NCI-H524 treated with DMSO at 0.1 percent for 48 hours (cell line): ENCODE measurements around the gene CACNA2D4.

ENCODE experiments used
- DNase-seq: peaks from one replicate; lab custom pipeline; 2025; lab: John Stamatoyannopoulos, UW

CACNA2D4 gene

DNA sequence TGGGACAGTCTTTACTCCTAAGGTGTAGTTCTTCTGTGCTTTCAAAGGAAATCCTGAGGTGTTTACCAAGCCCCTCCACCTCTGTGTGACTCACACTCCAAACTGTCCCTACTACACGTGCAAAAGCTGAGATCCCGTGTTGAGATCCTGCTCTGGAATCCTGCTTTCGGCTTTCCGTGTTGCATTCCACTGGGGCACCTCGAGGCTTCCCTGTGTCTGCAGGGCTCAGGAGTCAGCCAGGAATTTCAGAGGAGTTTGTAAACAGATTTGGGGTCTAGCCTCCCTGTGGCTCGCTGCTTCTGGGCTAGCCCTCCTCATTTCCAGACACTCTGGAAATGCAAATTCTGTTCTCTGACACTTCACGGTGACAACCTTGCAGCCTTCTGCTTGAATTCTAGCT lies 48.4 kb downstream of the CACNA2D4 start:
- no peak for DNase-seq

DNA sequence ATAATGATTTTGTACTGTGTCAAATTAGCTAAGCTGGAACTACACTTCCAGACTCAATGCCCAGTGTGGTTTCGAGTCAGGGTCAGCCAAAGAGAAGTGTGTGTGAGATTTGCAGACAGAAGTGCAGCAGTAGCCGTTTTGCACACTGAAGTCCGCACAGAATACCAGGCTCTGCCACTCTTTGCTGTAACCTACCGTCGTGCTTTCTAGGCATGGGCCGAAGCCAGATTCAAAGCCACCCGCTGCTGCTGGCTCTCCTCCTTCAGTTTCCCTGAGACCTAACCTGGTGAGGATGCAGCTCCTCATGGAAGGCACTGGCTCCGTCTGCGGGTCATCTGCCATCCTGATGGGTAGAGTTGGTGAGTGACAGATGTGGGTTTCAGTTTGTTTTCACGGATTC lies 49.3 kb downstream of the CACNA2D4 start:
- no peak for DNase-seq

DNA sequence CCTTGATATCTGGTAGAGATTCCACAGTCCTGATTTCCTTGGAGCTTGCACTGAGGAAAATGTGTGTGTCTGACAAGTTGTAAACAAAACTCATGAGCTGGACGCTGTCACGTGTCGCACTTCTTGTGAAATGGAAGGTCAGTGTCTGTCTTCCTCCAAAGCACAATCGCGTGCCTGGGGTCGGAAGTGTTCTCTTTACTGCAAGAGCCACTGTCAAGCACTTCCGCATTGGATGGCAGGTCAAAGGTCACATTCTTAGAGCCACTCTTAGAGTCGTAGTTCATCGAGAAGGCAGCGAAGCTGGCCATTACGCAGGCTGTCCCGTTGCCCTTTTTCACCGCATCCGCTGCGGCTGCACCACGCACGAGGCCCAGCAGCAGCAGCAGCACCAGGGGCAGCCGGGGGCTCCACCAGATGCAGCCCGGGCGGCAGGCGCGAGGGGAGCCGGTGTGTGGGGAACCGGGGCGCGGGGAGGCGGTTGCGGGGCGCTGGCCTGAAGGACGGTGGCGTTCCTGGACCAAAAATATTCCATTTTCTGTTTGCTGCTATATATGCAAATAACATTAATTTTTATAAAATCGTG lies 53.1 kb downstream of the CACNA2D4 start:
- no peak for DNase-seq

DNA sequence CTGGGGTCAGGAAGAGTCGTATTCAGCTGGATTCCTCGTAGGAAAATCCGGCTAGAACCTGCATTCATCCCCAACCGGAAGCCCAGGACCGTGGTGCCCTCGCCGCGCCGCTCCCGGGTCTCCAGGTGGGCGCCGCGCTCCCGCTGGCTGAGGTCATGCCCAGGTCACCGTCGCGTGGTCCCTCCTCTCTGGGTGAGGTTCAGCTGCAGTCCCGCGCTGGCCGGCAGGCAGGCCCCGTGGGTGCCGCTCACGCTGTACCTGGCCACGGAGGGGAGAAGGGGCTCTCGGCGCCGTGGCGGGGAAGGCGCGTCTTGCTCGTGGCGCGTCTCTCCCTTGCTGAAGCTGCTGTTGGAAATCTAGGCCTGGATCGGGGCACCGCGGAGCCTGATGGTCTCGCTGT lies 53.6 kb downstream of the CACNA2D4 start:
- no peak for DNase-seq

DNA sequence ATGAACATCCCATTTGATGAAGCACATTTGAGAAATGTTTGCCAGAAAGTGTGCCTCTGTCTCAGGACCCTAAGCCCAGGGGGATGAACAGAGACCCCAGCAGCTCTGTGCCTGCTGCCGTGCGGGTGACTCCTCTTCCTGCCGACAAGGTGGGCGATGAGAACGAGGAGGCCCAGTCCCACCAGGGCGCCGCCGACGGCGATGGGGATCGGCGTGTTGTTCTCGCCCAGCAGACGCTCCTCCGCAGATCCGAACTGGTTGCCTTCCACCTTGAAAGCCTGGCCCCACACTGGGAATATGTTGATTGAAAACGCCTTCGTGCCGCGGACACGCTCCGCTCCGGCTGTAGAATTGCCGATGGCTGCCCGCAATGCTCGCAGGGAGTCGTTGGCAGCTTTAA lies 54.0 kb downstream of the CACNA2D4 start:
- no peak for DNase-seq

DNA sequence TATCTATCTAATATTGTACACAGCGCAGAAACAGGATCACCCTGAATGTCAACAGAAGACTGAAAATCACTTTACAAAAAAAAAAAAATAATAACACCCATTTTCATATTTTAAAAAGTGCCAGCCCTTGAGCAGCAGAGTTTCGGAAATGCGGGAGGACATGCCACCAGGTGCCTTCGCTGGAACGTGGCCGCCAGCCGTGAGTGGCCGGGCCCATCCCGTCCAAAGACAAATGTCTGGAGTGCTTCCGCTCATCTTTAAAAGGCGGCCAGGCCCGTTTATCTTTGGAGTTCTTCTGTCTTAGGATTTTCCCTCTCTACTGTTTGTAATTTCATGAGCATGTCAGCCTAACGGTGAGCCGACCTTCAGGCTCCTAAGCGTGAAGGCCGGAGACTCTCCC lies 54.6 kb downstream of the CACNA2D4 start:
- no peak for DNase-seq

DNA sequence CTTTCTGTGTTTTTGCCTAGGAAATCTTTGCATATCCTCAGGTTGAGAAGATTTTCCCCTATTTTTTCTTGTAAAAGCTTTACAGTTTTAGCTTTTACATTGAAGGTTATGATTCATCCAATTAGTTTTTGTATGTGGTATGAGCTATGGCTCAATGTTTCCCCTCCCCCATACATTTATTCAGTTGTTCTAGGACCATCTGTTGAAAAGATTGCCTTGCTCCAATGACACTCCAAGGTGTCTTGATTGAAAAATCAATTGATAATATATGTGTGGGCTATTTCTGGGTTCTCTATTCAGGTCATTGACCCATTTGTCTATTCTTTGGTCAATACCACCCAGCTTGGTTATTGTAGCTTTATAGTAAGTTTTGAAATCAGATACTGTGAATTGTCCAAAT lies 55.5 kb downstream of the CACNA2D4 start:
- DNase-seq, result no peak

DNA sequence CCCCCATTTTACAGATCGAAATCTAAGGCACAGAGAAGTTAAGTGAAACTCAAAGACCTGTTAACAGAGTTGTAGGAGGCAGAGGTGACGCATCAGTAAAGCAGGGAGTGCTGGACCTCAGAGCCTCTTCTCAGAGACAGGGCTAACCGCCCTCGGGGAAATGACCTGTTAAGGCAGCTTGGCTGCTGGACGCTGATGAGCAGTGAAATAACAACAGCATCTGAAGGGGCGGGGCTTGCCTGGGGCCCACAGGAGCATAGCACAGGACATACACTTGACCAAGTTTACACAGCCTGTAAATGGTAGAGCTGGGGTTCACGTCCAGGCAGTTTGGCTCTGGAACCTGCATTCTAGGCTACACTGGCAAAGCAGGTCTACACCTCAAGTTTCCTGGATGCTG lies 58.8 kb downstream of the CACNA2D4 start:
- no peak for DNase-seq

DNA sequence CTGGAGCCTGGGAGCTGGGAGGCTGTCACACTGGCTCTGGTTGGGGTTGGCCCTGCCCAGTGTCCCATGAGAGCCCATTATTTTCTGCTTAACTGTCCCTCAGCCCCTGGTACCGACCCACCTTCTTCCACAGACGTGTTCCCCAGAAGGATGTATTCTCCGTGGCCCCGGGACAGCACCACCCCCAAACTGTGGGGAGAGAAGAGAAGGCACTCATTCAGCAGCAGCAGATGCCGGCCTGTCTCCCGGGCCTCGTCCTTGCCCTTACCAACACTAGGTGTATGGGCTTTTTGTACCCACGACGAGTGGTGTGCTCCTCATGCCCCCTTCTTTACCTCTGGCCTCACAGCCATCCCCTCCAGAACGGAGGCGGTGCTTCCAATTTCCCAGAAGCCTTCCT lies 60.0 kb downstream of the CACNA2D4 start:
- DNase-seq, result no peak

DNA sequence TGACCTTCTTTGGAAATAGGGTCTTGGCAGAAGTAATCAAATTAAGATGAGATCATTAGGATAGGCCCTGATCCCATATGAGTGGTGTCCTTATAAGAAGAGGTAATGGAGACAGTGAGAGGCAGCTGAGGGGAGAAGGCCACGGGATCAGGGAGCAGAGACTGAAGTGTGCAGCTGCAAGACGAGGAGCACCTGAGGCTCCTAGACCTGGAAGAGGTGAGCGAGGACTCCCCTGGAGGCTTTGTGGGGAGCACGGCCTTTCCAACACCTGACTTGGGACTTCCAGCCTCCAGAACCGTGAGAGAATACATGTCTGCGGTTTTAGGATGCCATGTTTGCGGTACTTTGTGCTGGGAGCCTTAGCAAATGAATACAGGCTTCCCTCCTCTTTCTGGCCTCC lies 60.6 kb downstream of the CACNA2D4 start:
- DNase-seq, result no peak

DNA sequence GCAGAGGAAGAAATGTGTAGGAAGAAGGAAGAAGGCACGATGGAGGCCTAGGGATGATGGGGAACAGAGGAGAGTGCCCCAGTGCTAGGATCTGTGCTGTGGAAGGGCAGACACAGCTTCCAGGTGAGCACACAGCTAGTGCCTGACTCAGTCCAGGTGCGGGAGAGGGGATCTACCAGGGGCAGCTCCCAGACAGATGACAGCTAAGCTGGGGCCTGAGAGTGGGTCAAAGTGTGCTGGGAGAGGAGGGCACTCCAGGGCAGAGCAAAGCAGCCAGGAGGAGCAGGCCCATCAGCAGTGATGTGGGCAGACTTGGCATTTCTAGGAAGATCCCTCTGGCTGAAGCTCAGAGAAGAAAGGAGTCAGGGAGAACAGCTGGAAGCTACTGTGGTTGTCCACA lies 61.4 kb downstream of the CACNA2D4 start:
- DNase-seq, result no peak

DNA sequence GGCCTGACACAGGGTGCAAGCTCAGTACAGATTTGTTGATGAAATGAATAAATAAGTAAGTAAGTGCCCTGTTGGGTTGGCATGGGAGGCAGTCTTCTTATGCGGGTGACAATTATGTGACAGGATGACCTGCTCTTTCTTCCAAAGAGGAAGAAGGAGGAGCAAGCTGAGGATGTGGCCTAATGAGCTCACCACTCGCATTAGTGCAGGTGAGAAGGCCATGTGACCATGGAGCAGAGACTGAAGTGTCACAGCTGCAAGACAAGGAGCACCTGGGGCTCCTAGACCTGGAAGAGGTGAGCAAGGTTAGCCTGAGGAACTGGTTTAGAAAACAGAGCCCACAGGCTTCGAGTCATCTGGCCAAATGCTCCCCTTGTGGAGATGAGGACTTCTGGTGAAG lies 63.2 kb downstream of the CACNA2D4 start:
- DNase-seq, result no peak

DNA sequence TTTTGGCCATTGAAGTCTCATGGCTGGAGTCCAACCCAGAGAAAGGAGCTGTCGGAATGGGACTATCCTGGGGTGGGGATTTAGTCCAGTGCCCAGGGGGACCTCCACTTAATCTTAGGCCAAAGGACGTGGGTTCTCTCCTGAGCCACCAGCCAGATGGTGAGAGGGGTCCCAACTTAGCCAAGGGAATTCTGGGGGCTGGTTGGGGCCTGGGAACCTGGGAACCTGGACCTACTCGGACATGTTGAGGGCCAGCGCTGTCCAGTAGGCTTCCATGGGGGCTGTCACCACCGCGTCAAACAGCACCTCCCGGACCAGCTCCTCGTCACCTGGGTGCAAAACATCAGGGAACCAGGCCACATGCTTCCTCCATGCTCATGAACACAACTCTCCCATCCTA lies 64.7 kb downstream of the CACNA2D4 start:
- no peak for DNase-seq

DNA sequence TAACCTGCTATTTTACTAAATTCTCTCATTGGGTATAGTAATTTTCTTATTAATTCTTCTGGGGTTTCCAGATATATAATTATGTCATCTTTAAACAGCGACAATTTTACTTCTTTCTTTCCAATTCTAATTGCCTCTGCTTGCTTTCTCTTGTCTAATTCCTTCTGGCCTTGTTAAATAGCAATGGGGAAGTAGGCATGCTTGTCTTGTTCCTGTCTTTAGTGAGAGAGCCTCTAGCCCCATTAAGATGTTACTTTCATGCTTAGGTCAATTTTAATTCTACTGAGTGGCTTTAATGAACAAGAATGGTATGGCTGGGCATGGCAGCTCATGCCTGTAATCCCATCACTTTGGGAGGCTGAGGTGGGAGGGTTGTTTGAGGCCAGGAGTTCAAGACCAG lies 66.4 kb downstream of the CACNA2D4 start:
- no peak for DNase-seq

DNA sequence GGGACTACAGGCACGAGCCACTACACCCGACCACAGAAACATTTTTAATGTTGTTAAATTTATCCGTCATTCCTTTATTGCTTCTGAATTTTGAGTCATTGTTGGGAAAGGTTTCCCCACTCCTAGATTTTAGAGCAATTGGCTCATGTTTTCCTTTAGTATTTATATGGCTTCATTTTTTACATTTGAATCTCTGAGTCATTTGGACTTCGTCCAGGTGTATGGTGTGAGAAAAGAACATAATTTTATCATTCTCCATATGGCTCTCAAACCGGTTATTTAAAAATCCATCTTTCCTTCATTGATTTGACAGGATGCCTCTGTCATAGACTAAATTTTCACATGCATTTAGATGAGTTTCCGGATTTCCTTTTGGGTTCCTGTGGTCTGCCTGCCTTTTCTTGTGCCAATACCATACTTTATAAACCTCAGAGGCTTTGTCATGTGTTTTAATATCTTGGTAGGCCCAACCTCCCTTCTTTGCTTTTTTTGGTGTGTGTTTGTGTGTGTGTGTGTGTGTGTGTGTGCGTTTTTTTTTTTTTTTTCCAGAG lies 67.2 kb downstream of the CACNA2D4 start:
- no peak for DNase-seq

DNA sequence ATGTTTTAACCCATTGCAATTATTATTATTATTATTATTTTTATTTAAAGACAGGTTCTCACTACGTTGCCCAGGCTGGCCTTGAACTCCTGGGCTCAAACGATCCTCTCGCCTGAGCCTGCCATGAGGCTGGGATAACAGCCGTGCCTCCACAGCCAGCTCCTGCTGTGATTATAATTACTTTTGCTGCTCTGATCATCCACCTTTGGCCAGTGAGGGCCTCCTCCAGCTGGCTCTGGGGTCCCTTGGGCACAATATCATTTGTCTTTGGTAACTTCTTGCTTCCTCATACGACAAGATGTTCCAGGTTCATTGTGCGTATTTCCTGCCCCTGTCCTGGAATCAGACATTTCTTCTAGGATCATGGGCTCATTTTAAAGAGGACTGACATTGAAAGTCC lies 69.7 kb downstream of the CACNA2D4 start:
- no peak for DNase-seq

DNA sequence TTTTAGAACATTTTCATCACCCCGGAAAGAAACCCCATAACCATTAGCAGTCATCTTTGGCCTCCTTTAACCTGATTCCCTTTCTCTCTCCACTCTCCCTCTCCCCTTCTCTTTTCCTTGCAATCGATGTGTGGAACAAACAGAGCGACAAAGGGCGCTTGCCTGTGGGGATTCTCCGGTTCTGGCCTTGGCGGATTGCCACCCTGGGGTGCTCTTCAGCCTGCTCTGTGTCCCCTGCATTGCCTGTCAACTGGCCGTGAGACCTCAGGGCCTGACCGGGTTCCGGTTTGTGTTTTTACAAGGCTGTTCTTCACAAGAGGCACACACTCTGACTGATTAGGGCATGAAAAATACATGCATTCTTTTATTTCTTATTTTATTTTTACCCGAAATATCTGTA lies 70.3 kb downstream of the CACNA2D4 start:
- no peak for DNase-seq

DNA sequence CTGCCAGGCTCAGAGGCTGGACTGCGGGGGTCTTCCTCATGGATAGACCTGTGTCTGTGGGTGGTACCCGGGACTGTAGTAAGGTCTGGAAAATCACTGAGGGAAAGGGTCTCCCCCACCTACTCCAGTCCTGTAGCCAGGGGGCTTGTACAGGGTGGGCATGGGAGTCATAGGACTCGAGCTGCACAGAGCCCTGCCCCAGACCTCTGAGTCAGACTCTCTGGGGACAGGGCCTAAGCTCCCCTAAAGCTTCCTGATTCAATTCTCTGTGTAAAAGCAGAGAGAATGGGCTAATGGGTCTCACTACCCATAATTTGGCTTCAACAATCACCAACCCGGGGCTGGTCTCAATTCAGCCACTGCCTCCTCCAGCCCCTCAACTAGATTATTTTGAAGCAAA lies 71.0 kb downstream of the CACNA2D4 start:
- no peak for DNase-seq

DNA sequence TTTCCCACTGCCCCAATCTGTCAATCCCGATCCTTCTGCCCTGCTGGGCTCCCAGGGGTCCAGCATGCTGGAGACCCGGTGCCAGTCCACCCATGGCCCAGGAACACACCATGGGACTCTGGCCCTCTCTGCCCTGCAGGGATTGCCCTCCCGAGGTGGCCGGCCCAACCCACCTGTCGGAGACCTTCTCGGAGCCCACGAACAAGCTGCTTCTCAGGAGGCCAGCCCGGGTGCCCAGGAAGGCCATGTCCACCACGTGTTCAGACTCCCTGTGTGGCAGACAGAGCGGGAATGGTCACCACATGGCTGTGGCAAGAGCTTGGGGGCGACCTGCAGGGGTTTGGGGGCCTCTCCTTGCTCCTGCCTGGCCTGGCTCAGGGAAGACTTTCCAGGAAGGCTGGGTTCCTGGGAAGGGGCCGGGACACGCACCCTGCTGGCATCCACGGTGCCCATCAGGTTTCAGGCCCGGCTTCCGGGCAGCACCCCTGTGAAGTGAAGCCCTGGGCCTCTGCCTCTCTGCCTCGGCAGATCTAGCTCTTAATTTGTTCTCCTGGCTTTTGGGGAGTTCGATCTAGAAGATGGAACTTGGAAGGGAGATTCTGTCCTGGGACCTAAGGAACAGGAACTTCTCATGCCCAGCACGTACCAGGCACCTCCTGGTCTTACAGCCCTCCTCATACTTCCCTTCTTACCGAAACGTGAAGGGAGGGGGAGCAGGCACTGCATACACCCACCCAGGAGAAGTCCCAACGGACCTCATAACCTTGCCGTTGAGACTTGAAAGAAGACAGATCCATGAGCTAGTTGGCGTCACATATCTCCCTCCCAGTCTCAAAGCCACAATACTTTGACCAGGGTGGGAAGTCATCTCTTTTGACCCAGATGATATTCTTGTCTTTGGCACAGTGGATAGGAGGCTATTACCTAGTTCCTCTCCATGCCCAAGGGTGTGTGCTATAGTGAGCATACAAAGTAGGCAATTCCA lies 71.7 kb downstream of the CACNA2D4 start:
- DNase-seq, result no peak

DNA sequence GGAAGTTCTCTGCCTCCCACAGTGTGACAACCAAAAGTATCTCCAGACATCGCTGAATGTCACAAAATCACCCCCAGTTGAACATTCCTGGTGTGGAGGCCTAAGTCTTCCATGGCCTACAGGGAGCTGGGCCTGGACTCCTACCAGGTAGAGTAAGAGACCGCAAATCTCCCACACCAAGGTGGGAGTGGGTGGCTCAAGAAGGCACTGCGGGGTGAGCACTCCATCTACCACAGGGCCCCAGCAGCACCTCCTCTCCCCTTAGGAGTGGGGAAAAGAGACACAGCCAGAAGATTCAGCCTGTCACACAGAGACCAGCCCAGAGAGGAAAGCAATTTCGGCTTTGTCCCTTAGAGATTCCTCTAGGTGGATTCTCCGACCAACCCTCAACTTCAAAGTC lies 72.6 kb downstream of the CACNA2D4 start:
- DNase-seq, result no peak

DNA sequence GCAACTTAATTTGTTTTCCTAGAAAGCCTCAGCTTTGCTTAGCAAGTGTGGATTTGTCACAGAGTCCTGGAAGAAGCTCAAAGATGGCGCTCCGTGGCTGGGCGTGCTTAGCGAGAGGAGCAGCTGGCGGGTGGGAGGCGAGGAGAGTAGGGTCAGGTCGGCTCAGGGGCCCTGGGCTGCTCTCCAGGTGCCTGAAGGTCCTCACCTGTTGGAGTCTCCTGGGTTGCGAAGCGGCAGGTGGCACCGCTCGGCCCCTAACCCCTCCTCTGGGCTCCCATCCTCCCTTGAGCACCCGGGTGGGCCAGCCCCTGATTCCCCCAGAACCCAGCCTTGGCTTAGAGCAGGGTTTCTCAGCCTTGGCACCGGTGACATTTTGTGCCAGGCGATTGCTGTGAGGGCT lies 73.0 kb downstream of the CACNA2D4 start:
- DNase-seq, result no peak

DNA sequence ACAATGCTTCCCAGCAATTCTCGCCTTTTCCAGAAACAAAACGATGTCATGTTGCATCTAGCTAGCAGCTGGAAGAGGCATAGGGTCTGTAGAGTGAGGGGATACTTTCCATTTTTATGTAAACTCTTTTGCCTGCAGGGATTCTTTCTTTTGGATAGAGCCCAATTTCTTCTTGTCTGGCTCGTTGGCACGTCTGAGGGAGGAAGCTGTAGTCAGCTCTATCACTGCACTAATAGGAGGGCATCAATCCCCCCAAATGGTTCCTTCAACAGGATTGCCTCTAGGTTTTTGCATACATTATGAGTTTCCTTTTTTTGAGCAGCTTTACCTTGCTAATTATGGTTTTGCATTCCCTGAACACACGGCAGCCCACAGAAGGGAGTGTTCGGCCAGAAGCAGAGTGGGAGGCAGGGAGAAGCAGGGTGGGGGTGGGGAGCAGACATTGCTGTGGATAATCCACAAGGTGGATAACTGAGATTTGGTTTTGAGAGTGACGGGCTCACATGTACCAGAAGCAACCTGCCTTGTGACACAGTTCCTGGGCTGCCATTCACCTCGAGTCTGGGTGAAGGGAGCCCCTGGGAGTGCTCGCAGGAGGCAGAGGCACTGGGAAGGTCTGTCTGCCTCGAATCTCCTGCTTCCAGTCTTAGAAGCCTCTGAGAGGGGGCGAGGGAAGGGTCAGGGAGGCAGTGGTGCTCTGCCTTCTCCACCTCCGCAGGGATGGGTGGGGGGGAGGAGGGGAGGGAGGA lies 73.6 kb downstream of the CACNA2D4 start:
- DNase-seq, result no peak

DNA sequence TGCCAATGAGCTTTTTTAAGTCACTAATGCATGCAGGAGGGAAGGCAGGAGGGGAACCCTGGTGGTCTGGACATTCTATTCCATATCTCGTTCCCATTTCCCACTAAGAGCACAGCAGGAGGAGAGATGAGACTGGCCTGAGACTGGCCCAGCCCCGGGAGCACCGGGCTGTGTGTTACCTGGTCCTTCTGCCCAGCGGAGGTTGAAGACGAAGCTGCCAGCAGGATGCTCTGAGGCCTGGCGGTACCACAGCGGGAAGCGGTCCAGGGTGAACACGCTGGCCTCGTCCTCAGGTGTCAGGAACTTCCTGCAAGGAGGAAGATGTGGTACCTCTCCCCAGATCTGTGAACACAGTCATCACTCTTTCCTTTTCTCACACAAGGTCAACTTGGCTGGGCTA lies 74.2 kb downstream of the CACNA2D4 start:
- DNase-seq, result no peak
